Stomach (tissue), 9 donors: Measurements from ENCODE around the gene PPP1R12A. TPM values are rescaled to one million over a fixed set of nuclear protein-coding genes. Genes with fewer than 3 reads are reported as not detected.
"Not testable (repeated sequence)": the region's sequence is repeated elsewhere in the genome, so short reads cannot be mapped to it uniquely, and the experiment has no call there.

Source experiments
- DNase-seq, 2 donors: peaks; one replicate each; pipeline versions ENCODE4 v3.0.0 to v3.0.0-alpha.2; 2013 to 2019
- H3K27ac ChIP-seq, 5 donors: fragments of 200-600 bp in 4 of 5; sonication (generic) in 4 of 5; one replicate each; pipeline ENCODE4 v1.5.1; 2013 to 2019; ENCODE audit warnings: mild to moderate bottlenecking in 1 of 5, moderate library complexity in 1 of 5
- H3K27me3 ChIP-seq, 3 donors: fragments of 200-600 bp; sonication (generic); one replicate each; pipeline ENCODE4 v1.5.1; 2017 to 2019; ENCODE audit warnings: mixed run types in 1 of 3
- H3K36me3 ChIP-seq, 4 donors: fragments of 200-600 bp; sonication (generic); 1 replicate in 3 of 4; 2 replicates in 1 of 4; pipeline ENCODE4 v1.5.1; 2016 to 2019
- H3K4me1 ChIP-seq, 4 donors: fragments of 200-600 bp; sonication (generic); one replicate each; pipeline ENCODE4 v1.5.1; 2016 to 2019
- H3K4me3 ChIP-seq, 4 donors: fragments of 200-600 bp; sonication (generic) in 3 of 4; one replicate each; pipeline ENCODE4 v1.5.1; 2016 to 2019; ENCODE audit warnings: mild to moderate bottlenecking in 1 of 4
- H3K9me3 ChIP-seq, 4 donors: fragments of 200-600 bp; sonication (generic); one replicate each; pipeline ENCODE4 v1.5.1; 2016 to 2019
- CTCF ChIP-seq, 7 experiments: fragments of 450-650 bp in 4 of 7; fragments of 200-600 bp in 3 of 7; sonication (generic) in 3 of 7; IDR thresholded peaks; one replicate each; pipeline ENCODE4 v1.5.1; 2016 to 2019; ENCODE audit warnings: antibody characterized with exemption in 7 of 7, control low read depth in 2 of 7, mild to moderate bottlenecking in 1 of 7
- EP300 ChIP-seq: sonication (generic); formaldehyde crosslinking; IDR thresholded peaks from one replicate; pipeline ENCODE4 v1.6.1; 2017; ENCODE audit warnings: antibody characterized with exemption
- POLR2A ChIP-seq, 4 donors: fragments of 450-650 bp; IDR thresholded peaks; one replicate each; pipeline ENCODE4 v1.6.1; 2016; ENCODE audit warnings: antibody characterized with exemption in 4 of 4, control low read depth in 2 of 4, mild to moderate bottlenecking in 1 of 4, moderate library complexity in 1 of 4
- POLR2AphosphoS5 ChIP-seq, 3 donors: sonication (generic); formaldehyde crosslinking; IDR thresholded peaks; one replicate each; pipeline ENCODE4 v1.6.1; 2016; ENCODE audit warnings: antibody characterized with exemption in 3 of 3
- WGBS, 5 donors: extraction: QIAGEN DNeasy Blood & Tissue Kit in 3 of 5; methylation state at CpG; one replicate each; pipeline versions ENCODE4 v1.1.5 to v1.1.7; 2013 to 2018; 5-methylcytosine and 5-hydroxymethylcytosine counted together
- intact Hi-C: fragments of 100-400 bp; cut with DNase I; formaldehyde crosslinking; loops from one replicate; pipeline ENCODE4 v1.15.1; 2023; ENCODE audit warnings: low total_unique reads
- polyA plus RNA-seq, 3 donors: library from polyadenylated mRNA; stranded (reverse); fragments of 200-250 nt; gene quantifications; one replicate each; pipeline ENCODE4 v1.2.3, GENCODE V29; 2013
- total RNA-seq, 5 donors: library from RNA; depleted of rRNA; stranded (reverse); fragments of >200 nt; gene quantifications; one replicate each; pipeline versions ENCODE4 v1.1.0 to v1.2.3, GENCODE V29; 2014 to 2016
- donor health status: healthy with polysubstance abuse.
- donor health status: Bipolar disorder and iron deficiency.
- donor health status: healthy.

PPP1R12A gene
- total and polyA plus RNA-seq, 8 donors = 7.5 to 425 (median 112) TPM

- Histone ChIP-seq H3K4me3 (no peak overlapping the region), H3K36me3 (peaks cover 3 to 49% (median 32%) of the 10 kb centered on the region in 4 donors), H3K27ac (peak overlapping the region in 3 of 5 donors; percentile 4 to 47 (median 17)), H3K9me3 (no peaks in the 10 kb centered on the region), H3K27me3 (no peaks in the 10 kb centered on the region), H3K4me1 (peaks cover 0 to 21% (median 12%) of the 10 kb centered on the region in 4 donors)
- intact Hi-C loops = no loop called here
- TF ChIP-seq POLR2AphosphoS5 (IDR thresholded peaks at IDR 0.05) = peak in 1 of 3 donors; percentile 36
- no peak for TF ChIP-seq CTCF (IDR thresholded peaks at IDR 0.05)
- TF ChIP-seq POLR2A (IDR thresholded peaks at IDR 0.05) = no peak
- TF ChIP-seq EP300 = no peak
- 13 to 31% (median 18%) methylated on average over 3 of the region's 3 CpGs for WGBS, 5 donors
- peak in 1 of 2 donors; percentile 32 for DNase-seq
Observed at GRCh38 chr12:79818856-79819255, 116.0 kb downstream of the PPP1R12A start.

- H3K36me3 ChIP-seq = peaks cover 9 to 86% (median 79%) of the 10 kb centered on the region in 4 donors
- WGBS, 5 donors = 88 to 98% (median 95%) methylated on average over 10 of the region's 10 CpGs
- H3K4me3 ChIP-seq, intact Hi-C loops, DNase-seq, H3K27ac ChIP-seq, H3K9me3 ChIP-seq, H3K27me3 ChIP-seq, H3K4me1 ChIP-seq: not testable (repeated sequence)
Observed at GRCh38 chr12:79784366-79785065, 150.4 kb downstream of the PPP1R12A start.

- peak in 1 of 2 donors; percentile 36 for DNase-seq
- TF ChIP-seq CTCF (IDR thresholded peaks at IDR 0.05) (no peak), POLR2AphosphoS5 (IDR thresholded peaks at IDR 0.05) (no peak)
- no peaks in the 10 kb centered on the region for H3K9me3 ChIP-seq
- peaks cover 6 to 86% (median 76%) of the 10 kb centered on the region in 4 donors for H3K36me3 ChIP-seq
- peaks cover 0 to 7% (median 0%) of the 10 kb centered on the region in 4 donors for H3K4me1 ChIP-seq
- H3K27ac ChIP-seq = no peak overlapping the region
- no peaks in the 10 kb centered on the region for H3K27me3 ChIP-seq
- H3K4me3 ChIP-seq = no peak overlapping the region
- intact Hi-C loops = no loop called here
Observed at GRCh38 chr12:79782172-79782900, 152.6 kb downstream of the PPP1R12A start.

- intact Hi-C loops = no loop called here
Observed at GRCh38 chr12:79778802-79779448, 156.0 kb downstream of the PPP1R12A start.

More at GRCh38 chr12:79778802-79779448, 156.0 kb downstream of the PPP1R12A start:
- Histone ChIP-seq H3K27ac (no peak overlapping the region), H3K36me3 (peaks cover 3 to 73% (median 66%) of the 10 kb centered on the region in 4 donors), H3K27me3 (no peaks in the 10 kb centered on the region), H3K9me3 (no peaks in the 10 kb centered on the region), H3K4me3 (no peak overlapping the region), H3K4me1 (peaks cover 0 to 9% (median 5%) of the 10 kb centered on the region in 4 donors)
- WGBS, 5 donors = 70 to 84% (median 79%) methylated on average over 3 of the region's 3 CpGs
- TF ChIP-seq POLR2A (IDR thresholded peaks at IDR 0.05) = no peak
- no peak for TF ChIP-seq CTCF (IDR thresholded peaks at IDR 0.05)
- TF ChIP-seq POLR2AphosphoS5 (IDR thresholded peaks at IDR 0.05) = no peak
- TF ChIP-seq EP300 = no peak
- DNase-seq = no peak
